Loucy (cell line): Measurements from ENCODE around the gene GPC5.

Source experiments
- EZH2phosphoT487 ChIP-seq: fragments of 200-600 bp; IDR thresholded peaks from 2 replicates; pipeline ENCODE4 v1.6.1; 2018; ENCODE audit warnings: antibody characterized with exemption, mild to moderate bottlenecking, moderate library complexity, borderline replicate concordance
- TF ChIP-seq, protein P1 (sequence below): fragments of 200-600 bp; sonication (generic); conservative IDR thresholded peaks from 2 replicates; pipeline ENCODE4 v1.5.1; 2014; ENCODE audit warnings: mild to moderate bottlenecking, antibody characterized with exemption, low read length

GRCh38 chr13:91785431-91786119 is 387.2 kb downstream of the GPC5 start:
- TF ChIP-seq, protein P1, sequence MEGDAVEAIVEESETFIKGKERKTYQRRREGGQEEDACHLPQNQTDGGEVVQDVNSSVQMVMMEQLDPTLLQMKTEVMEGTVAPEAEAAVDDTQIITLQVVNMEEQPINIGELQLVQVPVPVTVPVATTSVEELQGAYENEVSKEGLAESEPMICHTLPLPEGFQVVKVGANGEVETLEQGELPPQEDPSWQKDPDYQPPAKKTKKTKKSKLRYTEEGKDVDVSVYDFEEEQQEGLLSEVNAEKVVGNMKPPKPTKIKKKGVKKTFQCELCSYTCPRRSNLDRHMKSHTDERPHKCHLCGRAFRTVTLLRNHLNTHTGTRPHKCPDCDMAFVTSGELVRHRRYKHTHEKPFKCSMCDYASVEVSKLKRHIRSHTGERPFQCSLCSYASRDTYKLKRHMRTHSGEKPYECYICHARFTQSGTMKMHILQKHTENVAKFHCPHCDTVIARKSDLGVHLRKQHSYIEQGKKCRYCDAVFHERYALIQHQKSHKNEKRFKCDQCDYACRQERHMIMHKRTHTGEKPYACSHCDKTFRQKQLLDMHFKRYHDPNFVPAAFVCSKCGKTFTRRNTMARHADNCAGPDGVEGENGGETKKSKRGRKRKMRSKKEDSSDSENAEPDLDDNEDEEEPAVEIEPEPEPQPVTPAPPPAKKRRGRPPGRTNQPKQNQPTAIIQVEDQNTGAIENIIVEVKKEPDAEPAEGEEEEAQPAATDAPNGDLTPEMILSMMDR, result no peak
- no peak for TF ChIP-seq EZH2phosphoT487
